ENCODE measurements around the gene LRMDA. TPM values are rescaled to one million over a fixed set of nuclear protein-coding genes. Genes with fewer than 3 reads are reported as not detected.

LRMDA gene
- total and polyA plus RNA-seq, 7 donors = 2.8 to 22.2 (median 9.0) TPM

- Histone ChIP-seq H3K4me1 (no peaks in the 10 kb centered on the region), H3K4me3 (no peak overlapping the region), H3K9me3 (no peaks in the 10 kb centered on the region), H3K27me3 (no peaks in the 10 kb centered on the region), H3K27ac (no peak overlapping the region), H3K36me3 (no peaks in the 10 kb centered on the region)
- intact Hi-C loops (cut with DNase I) = no loop called here
- WGBS, 2 donors = 83 to 89% methylated on average over 3 of the region's 3 CpGs
- DNase-seq = no peak
- TF ChIP-seq POLR2AphosphoS5 (IDR thresholded peaks at IDR 0.05) (no peak), EP300 (IDR thresholded peaks at IDR 0.05) (no peak), POLR2A (IDR thresholded peaks at IDR 0.05) (no peak), CTCF (IDR thresholded peaks at IDR 0.05) (no peak)
Measured at GRCh38 chr10:75916906-75917305, 485.5 kb downstream of the LRMDA start.

GRCh38 chr10:75919913-75920312 lies 488.5 kb downstream of the LRMDA start:
- Histone ChIP-seq H3K36me3 (no peaks in the 10 kb centered on the region), H3K9me3 (no peaks in the 10 kb centered on the region), H3K4me3 (no peak overlapping the region), H3K27me3 (no peaks in the 10 kb centered on the region), H3K27ac (no peak overlapping the region), H3K4me1 (no peaks in the 10 kb centered on the region)
- intact Hi-C loops (cut with DNase I) = loop anchor here (10.0 kb wide), 1 partner anchor 625 kb away; no protein-coding TSS in a partner anchor
- TF ChIP-seq EP300 (IDR thresholded peaks at IDR 0.05) (no peak), POLR2AphosphoS5 (IDR thresholded peaks at IDR 0.05) (no peak), POLR2A (IDR thresholded peaks at IDR 0.05) (no peak), CTCF (IDR thresholded peaks at IDR 0.05) (no peak)
- DNase-seq = no peak
- 83 to 89% methylated on average over 2 of the region's 2 CpGs for WGBS, 2 donors

GRCh38 chr10:75922435-75922834 lies 491.0 kb downstream of the LRMDA start:
- no peak overlapping the region for H3K4me3 ChIP-seq
- DNase-seq = no peak
- no peaks in the 10 kb centered on the region for H3K27me3 ChIP-seq
- no peaks in the 10 kb centered on the region for H3K9me3 ChIP-seq
- H3K4me1 ChIP-seq = no peaks in the 10 kb centered on the region
- intact Hi-C loops (cut with DNase I) = loop anchor here (10.0 kb wide), 1 partner anchor 622 kb away; no protein-coding TSS in a partner anchor
- no peak overlapping the region for H3K27ac ChIP-seq
- TF ChIP-seq POLR2AphosphoS5 (IDR thresholded peaks at IDR 0.05) (no peak), CTCF (IDR thresholded peaks at IDR 0.05) (no peak), POLR2A (IDR thresholded peaks at IDR 0.05) (no peak), EP300 (IDR thresholded peaks at IDR 0.05) (no peak)
- H3K36me3 ChIP-seq = no peaks in the 10 kb centered on the region

GRCh38 chr10:75924309-75924902 lies 493.0 kb downstream of the LRMDA start:
- no peak for DNase-seq
- Histone ChIP-seq H3K36me3 (no peaks in the 10 kb centered on the region), H3K27me3 (no peaks in the 10 kb centered on the region), H3K4me1 (no peaks in the 10 kb centered on the region), H3K4me3 (no peak overlapping the region), H3K9me3 (no peaks in the 10 kb centered on the region), H3K27ac (no peak overlapping the region)
- intact Hi-C loops (cut with DNase I) = loop anchor here (10.0 kb wide), 1 partner anchor 620 kb away; no protein-coding TSS in a partner anchor
- 57 to 82% methylated on average over 9 of the region's 9 CpGs for WGBS, 2 donors
- TF ChIP-seq POLR2A (IDR thresholded peaks at IDR 0.05) (no peak), CTCF (IDR thresholded peaks at IDR 0.05) (no peak), POLR2AphosphoS5 (IDR thresholded peaks at IDR 0.05) (no peak), EP300 (IDR thresholded peaks at IDR 0.05) (no peak)

- no peak for TF ChIP-seq EP300 (IDR thresholded peaks at IDR 0.05)
- TF ChIP-seq CTCF (IDR thresholded peaks at IDR 0.05) = no peak
- no peak for TF ChIP-seq POLR2AphosphoS5 (IDR thresholded peaks at IDR 0.05)
- TF ChIP-seq POLR2A (IDR thresholded peaks at IDR 0.05) = no peak
- no peak overlapping the region for H3K27ac ChIP-seq
- H3K36me3 ChIP-seq = no peaks in the 10 kb centered on the region
- DNase-seq = no peak
- H3K27me3 ChIP-seq = no peaks in the 10 kb centered on the region
- WGBS, 2 donors = 90 to 95% methylated on average over 1 of the region's 1 CpG
- intact Hi-C loops (cut with DNase I) = loop anchor here (5.0 to 10.0 kb wide), 2 partner anchors 524 to 619 kb away; partner anchors contain the start of gene ZNF503
- H3K4me3 ChIP-seq = no peak overlapping the region
- H3K9me3 ChIP-seq = no peaks in the 10 kb centered on the region
- no peaks in the 10 kb centered on the region for H3K4me1 ChIP-seq
Measured at GRCh38 chr10:75925999-75926398, 494.6 kb downstream of the LRMDA start.

Data from sigmoid colon (tissue), 7 donors.